OCI-LY1 (cell line): ENCODE data around the gene RNF151.

ENCODE experiments used
- EZH2 ChIP-seq: fragments of 200-600 bp; sonication (generic), shearing (Covaris generic); IDR thresholded peaks from 2 replicates; pipeline ENCODE4 v1.8.0; 2017; ENCODE audit warnings: borderline replicate concordance, mixed run types, mild to moderate bottlenecking, antibody characterized with exemption, low read length, moderate library complexity, mixed read lengths
- TF ChIP-seq, protein P1 (sequence below): fragments of 200-600 bp; sonication (generic), shearing (Covaris generic); IDR thresholded peaks from 2 replicates; pipeline ENCODE4 v1.5.1; 2017; ENCODE audit warnings: mild to moderate bottlenecking, antibody characterized with exemption, low read length, moderate library complexity, mixed read lengths

GRCh38 chr16:1991588-1991947, 24.9 kb downstream of the RNF151 start:
- TF ChIP-seq, protein P1, sequence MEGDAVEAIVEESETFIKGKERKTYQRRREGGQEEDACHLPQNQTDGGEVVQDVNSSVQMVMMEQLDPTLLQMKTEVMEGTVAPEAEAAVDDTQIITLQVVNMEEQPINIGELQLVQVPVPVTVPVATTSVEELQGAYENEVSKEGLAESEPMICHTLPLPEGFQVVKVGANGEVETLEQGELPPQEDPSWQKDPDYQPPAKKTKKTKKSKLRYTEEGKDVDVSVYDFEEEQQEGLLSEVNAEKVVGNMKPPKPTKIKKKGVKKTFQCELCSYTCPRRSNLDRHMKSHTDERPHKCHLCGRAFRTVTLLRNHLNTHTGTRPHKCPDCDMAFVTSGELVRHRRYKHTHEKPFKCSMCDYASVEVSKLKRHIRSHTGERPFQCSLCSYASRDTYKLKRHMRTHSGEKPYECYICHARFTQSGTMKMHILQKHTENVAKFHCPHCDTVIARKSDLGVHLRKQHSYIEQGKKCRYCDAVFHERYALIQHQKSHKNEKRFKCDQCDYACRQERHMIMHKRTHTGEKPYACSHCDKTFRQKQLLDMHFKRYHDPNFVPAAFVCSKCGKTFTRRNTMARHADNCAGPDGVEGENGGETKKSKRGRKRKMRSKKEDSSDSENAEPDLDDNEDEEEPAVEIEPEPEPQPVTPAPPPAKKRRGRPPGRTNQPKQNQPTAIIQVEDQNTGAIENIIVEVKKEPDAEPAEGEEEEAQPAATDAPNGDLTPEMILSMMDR, result no peak
- no peak for TF ChIP-seq EZH2
